Erythroblast (primary cell): ENCODE results near the gene ZEB2.

Source experiments
- GATA1 ChIP-seq: IDR thresholded peaks from 2 replicates; pipeline ENCODE4 v1.6.1; 2011; ENCODE audit warnings: low read depth, mild to moderate bottlenecking, control low read depth, low read length, moderate library complexity
- POLR2A ChIP-seq: IDR thresholded peaks from 2 replicates; pipeline ENCODE4 v1.6.1; 2011; ENCODE audit warnings: mild to moderate bottlenecking, low read length

DNA sequence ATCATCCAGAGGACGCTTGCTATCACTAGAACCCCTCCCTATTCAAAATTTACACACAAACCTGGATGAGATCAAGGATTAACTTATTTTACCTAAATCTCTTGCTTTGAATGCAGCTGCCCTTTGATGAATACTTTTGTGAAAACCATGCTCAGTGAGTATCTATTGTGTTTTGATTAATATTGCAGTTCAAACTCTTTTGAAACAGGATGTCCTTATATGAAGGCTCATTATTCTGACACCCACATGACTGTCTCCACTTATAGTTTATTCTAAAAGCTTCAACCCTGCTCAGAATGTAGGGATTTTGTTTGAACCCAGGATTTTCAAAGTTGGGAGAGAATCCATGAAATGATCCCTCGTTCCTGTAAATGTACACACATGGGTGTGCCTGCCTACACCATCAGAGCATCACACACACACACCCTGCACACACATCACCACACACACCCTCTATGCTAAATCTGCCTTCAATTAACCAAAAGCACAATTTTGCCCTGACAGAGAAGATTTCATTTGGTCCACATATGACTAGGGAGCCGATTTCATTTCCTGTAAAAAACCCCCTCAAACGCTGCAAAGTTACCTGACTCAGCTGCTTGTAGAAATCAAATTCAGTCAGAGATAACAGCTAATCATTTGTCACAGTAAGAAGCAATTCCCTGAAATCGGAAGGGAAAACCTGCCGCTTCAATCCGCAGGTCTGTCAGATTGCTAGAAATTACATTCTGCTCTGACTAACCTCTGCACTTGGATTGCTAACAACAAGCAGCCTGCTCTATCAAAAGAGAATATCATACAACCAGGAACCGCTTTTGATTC lies 65.2 kb downstream of the ZEB2 start:
- TF ChIP-seq POLR2A (no peak), GATA1 (no peak)
